ENCODE measurements around the gene ZKSCAN1. TPM values are rescaled to one million over a fixed set of nuclear protein-coding genes. Genes with fewer than 3 reads are reported as not detected.

Gene ZKSCAN1
- total RNA-seq, 1 donor from 2014 or later, result 59.0 TPM

DNA sequence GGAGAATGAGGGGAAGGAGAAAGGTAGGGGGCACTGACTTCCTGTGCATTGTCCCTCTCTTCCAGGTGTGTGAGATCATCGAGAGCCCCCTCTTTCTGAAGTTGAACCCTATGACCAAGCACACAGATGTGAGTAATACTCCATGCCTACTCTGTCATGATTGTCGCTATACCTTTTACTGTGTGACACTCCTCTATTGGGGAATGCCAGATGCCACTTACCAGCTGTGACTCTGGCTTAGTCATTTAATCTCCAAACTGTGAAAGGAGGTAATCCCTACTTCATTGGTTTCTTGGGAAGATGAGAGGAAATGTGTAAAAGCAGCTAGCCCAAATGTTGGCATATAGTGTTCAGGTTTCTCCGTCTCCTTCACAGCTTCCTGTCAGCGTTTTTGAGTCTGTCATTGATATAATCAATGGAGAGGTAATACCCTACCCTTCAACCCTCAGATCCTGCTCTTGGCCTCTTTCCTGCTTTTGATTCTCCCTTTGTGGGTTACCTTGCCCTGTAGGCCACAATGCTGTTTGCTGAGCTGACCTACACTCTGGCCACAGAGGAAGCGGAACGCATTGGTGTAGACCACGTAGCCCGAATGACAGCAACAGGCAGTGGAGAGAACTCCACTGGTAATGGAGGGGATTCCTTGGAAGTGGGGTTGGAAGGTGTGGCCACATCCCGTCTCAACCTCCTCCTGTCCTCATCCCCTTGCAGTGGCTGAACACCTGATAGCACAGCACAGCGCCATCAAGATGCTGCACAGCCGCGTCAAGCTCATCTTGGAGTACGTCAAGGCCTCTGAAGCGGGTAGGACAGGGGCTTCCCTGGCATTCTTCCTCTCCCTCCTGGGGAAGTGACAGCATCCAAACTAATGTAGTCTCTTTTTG is 75.4 kb downstream of the ZKSCAN1 start:
- no peaks in the 10 kb centered on the region for H3K9me3 Mint-ChIP-seq
- no peak overlapping the region for H3K4me3 Mint-ChIP-seq
- TF ChIP-seq, protein P1, sequence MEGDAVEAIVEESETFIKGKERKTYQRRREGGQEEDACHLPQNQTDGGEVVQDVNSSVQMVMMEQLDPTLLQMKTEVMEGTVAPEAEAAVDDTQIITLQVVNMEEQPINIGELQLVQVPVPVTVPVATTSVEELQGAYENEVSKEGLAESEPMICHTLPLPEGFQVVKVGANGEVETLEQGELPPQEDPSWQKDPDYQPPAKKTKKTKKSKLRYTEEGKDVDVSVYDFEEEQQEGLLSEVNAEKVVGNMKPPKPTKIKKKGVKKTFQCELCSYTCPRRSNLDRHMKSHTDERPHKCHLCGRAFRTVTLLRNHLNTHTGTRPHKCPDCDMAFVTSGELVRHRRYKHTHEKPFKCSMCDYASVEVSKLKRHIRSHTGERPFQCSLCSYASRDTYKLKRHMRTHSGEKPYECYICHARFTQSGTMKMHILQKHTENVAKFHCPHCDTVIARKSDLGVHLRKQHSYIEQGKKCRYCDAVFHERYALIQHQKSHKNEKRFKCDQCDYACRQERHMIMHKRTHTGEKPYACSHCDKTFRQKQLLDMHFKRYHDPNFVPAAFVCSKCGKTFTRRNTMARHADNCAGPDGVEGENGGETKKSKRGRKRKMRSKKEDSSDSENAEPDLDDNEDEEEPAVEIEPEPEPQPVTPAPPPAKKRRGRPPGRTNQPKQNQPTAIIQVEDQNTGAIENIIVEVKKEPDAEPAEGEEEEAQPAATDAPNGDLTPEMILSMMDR (IDR thresholded peaks at IDR 0.05), result no peak
- no peaks in the 10 kb centered on the region for H3K27me3 Mint-ChIP-seq
- H3K27ac Mint-ChIP-seq, result peak overlapping the region; percentile 37
- DNase-seq (no peak), ATAC-seq (ENCODE audit: low read depth) (no peak)
- POLR2A ChIA-PET, result interaction anchor here (0.8 to 4.7 kb wide), 3 partner anchors 8 to 145 kb away, joined by 3 to 48 read pairs (median 5); partner anchors contain the start of genes AP4M1 and MCM7
- intact Hi-C loops (cut with micrococcal nuclease), result no loop called here
- peaks cover 65% of the 10 kb centered on the region for H3K36me3 Mint-ChIP-seq (ENCODE audit: low read depth)
- peaks cover 18% of the 10 kb centered on the region for H3K4me1 Mint-ChIP-seq
- CTCF ChIA-PET, result interaction anchor here (1.1 kb wide), 1 partner anchor 10 kb away, joined by 4 read pairs; the partner anchor contains the start of gene MCM7

Other genes starting within 250 kb of the ZKSCAN1 start
- gene CYP3A4, start 231.4 kb upstream of the ZKSCAN1 start, total RNA-seq, result not detected in 2 replicates
- not detected in 2 replicates for gene CYP3A43, start 187.6 kb upstream of the ZKSCAN1 start, total RNA-seq
- gene OR2AE1, start 138.6 kb upstream of the ZKSCAN1 start, total RNA-seq, result 0.39 and 1.3 TPM in 2 replicates
- gene TRIM4, start 96.1 kb upstream of the ZKSCAN1 start, total RNA-seq, result 33.1 and 35.8 TPM in 2 replicates
- gene GJC3, start 86.0 kb upstream of the ZKSCAN1 start, total RNA-seq, result not detected in 2 replicates
- gene AZGP1, start 39.6 kb upstream of the ZKSCAN1 start, total RNA-seq, result not detected in 2 replicates
- 10.6 and 11.3 TPM in 2 replicates for gene ZSCAN21, start 34.2 kb downstream of the ZKSCAN1 start, total RNA-seq
- 33.9 and 39.6 TPM in 2 replicates for gene ZNF3, start 66.1 kb downstream of the ZKSCAN1 start, total RNA-seq
- gene COPS6, start 73.4 kb downstream of the ZKSCAN1 start, total RNA-seq, result 88.3 and 108 TPM in 2 replicates
- gene MCM7, start 85.8 kb downstream of the ZKSCAN1 start, total RNA-seq, result 99.7 and 104 TPM in 2 replicates
- 11.1 and 12.5 TPM in 2 replicates for gene AP4M1, start 86.0 kb downstream of the ZKSCAN1 start, total RNA-seq
- 42.6 and 54.9 TPM in 2 replicates for gene TAF6, start 103.8 kb downstream of the ZKSCAN1 start, total RNA-seq
- gene CNPY4, start 104.0 kb downstream of the ZKSCAN1 start, total RNA-seq, result 7.1 and 8.6 TPM in 2 replicates
- 1.9 and 2.2 TPM in 2 replicates for gene MBLAC1, start 111.4 kb downstream of the ZKSCAN1 start, total RNA-seq
- 151 and 161 TPM in 2 replicates for gene LAMTOR4, start 133.3 kb downstream of the ZKSCAN1 start, total RNA-seq
- gene TRAPPC14, start 143.1 kb downstream of the ZKSCAN1 start, total RNA-seq, result 55.7 and 65.3 TPM in 2 replicates
- gene GAL3ST4, start 153.0 kb downstream of the ZKSCAN1 start, total RNA-seq, result 0.10 and 1.2 TPM in 2 replicates
- gene GPC2, start 161.8 kb downstream of the ZKSCAN1 start, total RNA-seq, result 5.0 and 5.1 TPM in 2 replicates
- 41.3 and 42.4 TPM in 2 replicates for gene STAG3, start 162.3 kb downstream of the ZKSCAN1 start, total RNA-seq
- 17.1 and 20.0 TPM in 2 replicates for gene PVRIG, start 204.4 kb downstream of the ZKSCAN1 start, total RNA-seq